Measurements from ENCODE around the gene MRPL33. TPM values are rescaled to one million over a fixed set of nuclear protein-coding genes. Genes with fewer than 3 reads are reported as not detected.

The MRPL33 gene
- polyA plus RNA-seq, 3 donors, result 67.4 to 341 (median 331) TPM

DNA sequence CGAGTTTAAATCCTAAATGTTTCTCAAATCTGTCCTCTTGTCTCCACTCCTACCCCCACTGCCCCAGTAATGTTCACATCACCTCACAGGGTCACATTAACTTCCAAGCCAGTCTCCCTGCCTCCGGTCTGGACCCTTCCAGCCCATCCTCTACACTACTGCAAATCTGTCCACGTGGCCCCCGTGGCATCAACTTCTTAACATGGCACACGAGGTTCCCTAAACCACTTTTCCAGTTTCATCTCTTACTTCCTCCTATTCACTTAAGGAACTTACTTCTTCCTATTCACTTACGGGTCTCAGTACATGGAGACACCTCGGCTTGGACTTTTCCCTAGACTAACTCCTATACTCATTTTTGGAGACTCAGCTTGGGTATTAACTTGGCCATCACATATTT is 27.0 kb downstream of the MRPL33 start:
- peak overlapping the region in 6 of 7 donors; percentile 23 to 82 (median 62) for H3K27ac Mint-ChIP-seq
- Histone ChIP-seq H3K36me3 (replicated peaks in 1 of 2; ENCODE audit: control insufficient read depth in 1 of 2, insufficient read depth in 2 of 2, low read length in 2 of 2) (no peaks in the 10 kb centered on the region), H3K27me3 (ENCODE audit: control insufficient read depth in 2 of 2, insufficient read depth in 2 of 2, low read length in 2 of 2) (no peaks in the 10 kb centered on the region), H3K9ac (ENCODE audit: insufficient read depth, low read length, poor library complexity, severe bottlenecking) (no peak overlapping the region), H3K4me3 (replicated peaks in 1 of 3; ENCODE audit: low read depth in 2 of 3, low read length in 3 of 3) (peak overlapping the region in 1 of 3 experiments; percentile 7), H3K27ac (ENCODE audit: low read depth in 1 of 2, low read length in 2 of 2) (no peak overlapping the region), H3K79me2 (ENCODE audit: insufficient read depth, low read length) (no peaks in the 10 kb centered on the region), H2AFZ (ENCODE audit: insufficient read depth, low read depth, low read length, poor library complexity, severe bottlenecking) (no peak overlapping the region), H3K9me3 (replicated peaks in 1 of 2; ENCODE audit: control insufficient read depth in 1 of 2, insufficient read depth in 1 of 2, low read length in 2 of 2) (no peaks in the 10 kb centered on the region), H4K20me1 (ENCODE audit: insufficient read depth, low read length) (no peaks in the 10 kb centered on the region), H3K4me2 (replicated peaks; ENCODE audit: extremely low read depth, low read length, poor library complexity, severe bottlenecking) (peak overlapping the region; percentile 7), H3K4me1 (ENCODE audit: control insufficient read depth in 1 of 2, insufficient read depth in 2 of 2, low read length in 2 of 2) (peaks cover 67 to 83% of the 10 kb centered on the region in 2 donors)
- DNase-seq, result peak; percentile 60 to 83 (median 78)
- H3K27me3 Mint-ChIP-seq (ENCODE audit: low read depth in 3 of 3), result peaks cover 0 to 4% (median 0%) of the 10 kb centered on the region in 3 donors
- H3K36me3 Mint-ChIP-seq, result peaks cover 0 to 5% of the 10 kb centered on the region in 2 donors
- intact Hi-C loops (cut with micrococcal nuclease), result loop anchor here in 1 of 2 donors (5.0 to 10.0 kb wide), 2 partner anchors 41 to 286 kb away; no protein-coding TSS in a partner anchor
- 16% methylated on average over 7 of the region's 7 CpGs for WGBS (ENCODE audit: insufficient coverage)
- peaks cover 74% of the 10 kb centered on the region for H3K4me1 Mint-ChIP-seq
- H3K4me3 Mint-ChIP-seq, result no peak overlapping the region
- H3K9me3 Mint-ChIP-seq, result peaks cover 1 to 9% (median 3%) of the 10 kb centered on the region in 7 donors
- TF ChIP-seq, protein P1, sequence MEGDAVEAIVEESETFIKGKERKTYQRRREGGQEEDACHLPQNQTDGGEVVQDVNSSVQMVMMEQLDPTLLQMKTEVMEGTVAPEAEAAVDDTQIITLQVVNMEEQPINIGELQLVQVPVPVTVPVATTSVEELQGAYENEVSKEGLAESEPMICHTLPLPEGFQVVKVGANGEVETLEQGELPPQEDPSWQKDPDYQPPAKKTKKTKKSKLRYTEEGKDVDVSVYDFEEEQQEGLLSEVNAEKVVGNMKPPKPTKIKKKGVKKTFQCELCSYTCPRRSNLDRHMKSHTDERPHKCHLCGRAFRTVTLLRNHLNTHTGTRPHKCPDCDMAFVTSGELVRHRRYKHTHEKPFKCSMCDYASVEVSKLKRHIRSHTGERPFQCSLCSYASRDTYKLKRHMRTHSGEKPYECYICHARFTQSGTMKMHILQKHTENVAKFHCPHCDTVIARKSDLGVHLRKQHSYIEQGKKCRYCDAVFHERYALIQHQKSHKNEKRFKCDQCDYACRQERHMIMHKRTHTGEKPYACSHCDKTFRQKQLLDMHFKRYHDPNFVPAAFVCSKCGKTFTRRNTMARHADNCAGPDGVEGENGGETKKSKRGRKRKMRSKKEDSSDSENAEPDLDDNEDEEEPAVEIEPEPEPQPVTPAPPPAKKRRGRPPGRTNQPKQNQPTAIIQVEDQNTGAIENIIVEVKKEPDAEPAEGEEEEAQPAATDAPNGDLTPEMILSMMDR (IDR thresholded peaks at IDR 0.05), result no peak

DNA sequence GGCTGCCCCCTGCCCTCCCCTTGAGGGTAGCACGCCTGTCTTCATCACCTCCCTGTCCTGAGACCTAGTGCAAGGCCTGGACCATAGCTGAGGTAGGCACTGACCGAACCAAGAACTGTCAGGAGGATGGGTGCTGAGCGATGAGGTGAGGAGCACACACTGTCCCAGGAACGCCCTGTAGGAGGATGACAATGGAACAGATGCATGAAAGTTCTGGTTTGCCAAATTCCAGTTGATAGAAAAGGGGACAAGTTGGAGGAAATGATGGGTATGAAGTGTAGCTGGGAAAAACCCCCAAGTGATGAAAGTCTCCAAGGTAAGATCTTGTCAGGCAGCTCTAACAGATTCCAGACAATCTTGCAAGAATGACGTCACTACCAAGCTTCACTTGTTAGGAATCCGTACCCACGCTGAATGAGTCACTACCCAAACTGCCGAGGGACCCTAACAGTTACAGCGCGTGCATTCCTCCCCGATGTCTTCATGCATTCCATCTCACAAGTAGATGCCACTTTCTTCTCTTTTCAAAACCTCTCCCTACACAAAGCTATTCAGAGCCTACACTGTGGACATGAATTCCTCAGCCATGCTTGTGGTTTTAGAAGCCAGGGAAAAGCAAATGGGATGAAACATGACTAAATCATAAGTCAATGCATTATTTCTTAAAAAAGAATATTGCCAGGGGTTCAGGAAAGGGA is 27.6 kb downstream of the MRPL33 start:
- TF ChIP-seq, protein P1 (IDR thresholded peaks at IDR 0.05), result no peak
- Histone ChIP-seq H3K4me3 (replicated peaks in 1 of 3; ENCODE audit: low read depth in 2 of 3, low read length in 3 of 3) (peak overlapping the region in 1 of 3 experiments; percentile 7), H3K4me2 (replicated peaks; ENCODE audit: extremely low read depth, low read length, poor library complexity, severe bottlenecking) (peak overlapping the region; percentile 7), H3K4me1 (ENCODE audit: control insufficient read depth in 1 of 2, insufficient read depth in 2 of 2, low read length in 2 of 2) (peaks cover 72 to 90% of the 10 kb centered on the region in 2 donors), H3K9ac (ENCODE audit: insufficient read depth, low read length, poor library complexity, severe bottlenecking) (no peak overlapping the region), H3K27ac (ENCODE audit: low read depth in 1 of 2, low read length in 2 of 2) (no peak overlapping the region), H3K27me3 (ENCODE audit: control insufficient read depth in 2 of 2, insufficient read depth in 2 of 2, low read length in 2 of 2) (no peaks in the 10 kb centered on the region), H3K36me3 (replicated peaks in 1 of 2; ENCODE audit: control insufficient read depth in 1 of 2, insufficient read depth in 2 of 2, low read length in 2 of 2) (no peaks in the 10 kb centered on the region), H3K79me2 (ENCODE audit: insufficient read depth, low read length) (peaks cover under 1% of the 10 kb centered on the region), H2AFZ (ENCODE audit: insufficient read depth, low read depth, low read length, poor library complexity, severe bottlenecking) (no peak overlapping the region), H4K20me1 (ENCODE audit: insufficient read depth, low read length) (no peaks in the 10 kb centered on the region), H3K9me3 (replicated peaks in 1 of 2; ENCODE audit: control insufficient read depth in 1 of 2, insufficient read depth in 1 of 2, low read length in 2 of 2) (no peaks in the 10 kb centered on the region)
- 77% methylated on average over 6 of the region's 11 CpGs for WGBS (ENCODE audit: insufficient coverage)
- Mint-ChIP-seq H3K9me3 (peaks cover 1 to 9% (median 3%) of the 10 kb centered on the region in 7 donors), H3K27me3 (ENCODE audit: low read depth in 3 of 3) (peaks cover 0 to 4% (median 0%) of the 10 kb centered on the region in 3 donors), H3K27ac (peak overlapping the region in 6 of 7 donors; percentile 20 to 82 (median 46)), H3K4me3 (no peak overlapping the region), H3K4me1 (peaks cover 81% of the 10 kb centered on the region), H3K36me3 (peaks cover 0 to 5% of the 10 kb centered on the region in 2 donors)
- intact Hi-C loops (cut with micrococcal nuclease), result loop anchor here in 1 of 2 donors (5.0 to 10.0 kb wide), 2 partner anchors 42 to 286 kb away; no protein-coding TSS in a partner anchor
- peak in 2 of 3 donors; percentile 59 to 79 for DNase-seq
